Measurements from ENCODE around the gene RSU1. TPM values are rescaled to one million over a fixed set of nuclear protein-coding genes. Genes with fewer than 3 reads are reported as not detected.

RSU1 gene
- total RNA-seq, 2 experiments from 2014 or later: 42.4 to 47.5 TPM

GRCh38 chr10:16795410-16796073 is 21.7 kb downstream of the RSU1 start:
- no peak for TF ChIP-seq CTCF (IDR thresholded peaks at IDR 0.05)
- intact Hi-C loops (cut with micrococcal nuclease): no loop called here
- peaks cover 24% of the 10 kb centered on the region for H3K4me1 Mint-ChIP-seq (ENCODE audit: low read depth)
- H3K36me3 Mint-ChIP-seq (ENCODE audit: low read depth): peaks cover 33% of the 10 kb centered on the region
- POLR2A ChIA-PET: interaction anchor here (1.3 kb wide), 1 partner anchor 18 kb away, joined by 5 read pairs; no protein-coding TSS in a partner anchor
- H3K27ac Mint-ChIP-seq: no peak overlapping the region
- H3K4me3 Mint-ChIP-seq: no peak overlapping the region
- no peak for DNase-seq
- H3K27me3 Mint-ChIP-seq: no peaks in the 10 kb centered on the region
- no peaks in the 10 kb centered on the region for H3K9me3 Mint-ChIP-seq
- ATAC-seq: no peak
- CTCF ChIA-PET: interaction anchor here (1.6 to 1.7 kb wide), 2 partner anchors 12 to 14 kb away, joined by 3 to 4 read pairs; no protein-coding TSS in a partner anchor

GRCh38 chr10:16794005-16794404 is 23.2 kb downstream of the RSU1 start:
- DNase-seq: no peak
- H3K36me3 Mint-ChIP-seq (ENCODE audit: low read depth): peaks cover 38% of the 10 kb centered on the region
- ChIA-PET CTCF (interaction anchor here (1.1 to 1.5 kb wide), 4 partner anchors 10 to 16 kb away, joined by 3 to 7 read pairs (median 3); no protein-coding TSS in a partner anchor), POLR2A (no interaction called here)
- no peaks in the 10 kb centered on the region for H3K9me3 Mint-ChIP-seq
- intact Hi-C loops (cut with micrococcal nuclease): no loop called here
- H3K4me1 Mint-ChIP-seq (ENCODE audit: low read depth): peaks cover 16% of the 10 kb centered on the region
- no peaks in the 10 kb centered on the region for H3K27me3 Mint-ChIP-seq
- H3K4me3 Mint-ChIP-seq: no peak overlapping the region
- TF ChIP-seq CTCF (IDR thresholded peaks at IDR 0.05): no peak
- ATAC-seq: no peak
- no peak overlapping the region for H3K27ac Mint-ChIP-seq

GRCh38 chr10:16792675-16793074 is 24.5 kb downstream of the RSU1 start:
- H3K9me3 Mint-ChIP-seq: no peaks in the 10 kb centered on the region
- peaks cover 36% of the 10 kb centered on the region for H3K36me3 Mint-ChIP-seq (ENCODE audit: low read depth)
- TF ChIP-seq CTCF (IDR thresholded peaks at IDR 0.05): no peak
- ChIA-PET CTCF (interaction anchor here (0.6 to 1.1 kb wide), 3 partner anchors 15 to 21 kb away, joined by 3 read pairs; no protein-coding TSS in a partner anchor), POLR2A (no interaction called here)
- intact Hi-C loops (cut with micrococcal nuclease): no loop called here
- H3K27ac Mint-ChIP-seq: no peak overlapping the region
- no peaks in the 10 kb centered on the region for H3K27me3 Mint-ChIP-seq
- H3K4me3 Mint-ChIP-seq: no peak overlapping the region
- ATAC-seq (no peak), DNase-seq (no peak)
- H3K4me1 Mint-ChIP-seq (ENCODE audit: low read depth): peaks cover 23% of the 10 kb centered on the region

- ChIA-PET CTCF (interaction anchor here (1.6 to 2.6 kb wide), 2 partner anchors 12 to 28 kb away, joined by 6 to 7 read pairs; partner anchors contain the start of gene RSU1), POLR2A (interaction anchor here (1.3 kb wide), 1 partner anchor 28 kb away, joined by 6 read pairs; the partner anchor contains the start of gene RSU1)
- no peak for ATAC-seq
- Mint-ChIP-seq H3K27ac (no peak overlapping the region), H3K4me3 (no peak overlapping the region), H3K27me3 (no peaks in the 10 kb centered on the region), H3K36me3 (ENCODE audit: low read depth) (peaks cover 46% of the 10 kb centered on the region), H3K4me1 (ENCODE audit: low read depth) (peaks cover 31% of the 10 kb centered on the region), H3K9me3 (peaks cover 4% of the 10 kb centered on the region)
- no peak for DNase-seq
- intact Hi-C loops (cut with micrococcal nuclease): no loop called here
- no peak for TF ChIP-seq CTCF (IDR thresholded peaks at IDR 0.05)
Observed at GRCh38 chr10:16789765-16790164, 27.5 kb downstream of the RSU1 start.

- no peak overlapping the region for H3K27ac Mint-ChIP-seq
- ATAC-seq (no peak), DNase-seq (no peak)
- ChIA-PET POLR2A (interaction anchor here (1.3 kb wide), 1 partner anchor 28 kb away, joined by 6 read pairs; the partner anchor contains the start of gene RSU1), CTCF (interaction anchor here (1.6 to 2.6 kb wide), 3 partner anchors 8 to 28 kb away, joined by 5 to 7 read pairs (median 6); partner anchors contain the start of gene RSU1)
- no peak for TF ChIP-seq CTCF (IDR thresholded peaks at IDR 0.05)
- peaks cover 46% of the 10 kb centered on the region for H3K36me3 Mint-ChIP-seq (ENCODE audit: low read depth)
- peaks cover 31% of the 10 kb centered on the region for H3K4me1 Mint-ChIP-seq (ENCODE audit: low read depth)
- intact Hi-C loops (cut with micrococcal nuclease): no loop called here
- H3K27me3 Mint-ChIP-seq: no peaks in the 10 kb centered on the region
- H3K4me3 Mint-ChIP-seq: no peak overlapping the region
- H3K9me3 Mint-ChIP-seq: peaks cover 9% of the 10 kb centered on the region
Observed at GRCh38 chr10:16789261-16789660, 28.0 kb downstream of the RSU1 start.
